ENCODE data around the gene ZKSCAN3. TPM values are rescaled to one million over a fixed set of nuclear protein-coding genes. Genes with fewer than 3 reads are reported as not detected.
"Not testable (repeated sequence)": the region's sequence is repeated elsewhere in the genome, so short reads cannot be mapped to it uniquely, and the experiment has no call there.

ZKSCAN3 gene
- total RNA-seq, 1 experiment from 2014 or later: 5.3 TPM

DNA sequence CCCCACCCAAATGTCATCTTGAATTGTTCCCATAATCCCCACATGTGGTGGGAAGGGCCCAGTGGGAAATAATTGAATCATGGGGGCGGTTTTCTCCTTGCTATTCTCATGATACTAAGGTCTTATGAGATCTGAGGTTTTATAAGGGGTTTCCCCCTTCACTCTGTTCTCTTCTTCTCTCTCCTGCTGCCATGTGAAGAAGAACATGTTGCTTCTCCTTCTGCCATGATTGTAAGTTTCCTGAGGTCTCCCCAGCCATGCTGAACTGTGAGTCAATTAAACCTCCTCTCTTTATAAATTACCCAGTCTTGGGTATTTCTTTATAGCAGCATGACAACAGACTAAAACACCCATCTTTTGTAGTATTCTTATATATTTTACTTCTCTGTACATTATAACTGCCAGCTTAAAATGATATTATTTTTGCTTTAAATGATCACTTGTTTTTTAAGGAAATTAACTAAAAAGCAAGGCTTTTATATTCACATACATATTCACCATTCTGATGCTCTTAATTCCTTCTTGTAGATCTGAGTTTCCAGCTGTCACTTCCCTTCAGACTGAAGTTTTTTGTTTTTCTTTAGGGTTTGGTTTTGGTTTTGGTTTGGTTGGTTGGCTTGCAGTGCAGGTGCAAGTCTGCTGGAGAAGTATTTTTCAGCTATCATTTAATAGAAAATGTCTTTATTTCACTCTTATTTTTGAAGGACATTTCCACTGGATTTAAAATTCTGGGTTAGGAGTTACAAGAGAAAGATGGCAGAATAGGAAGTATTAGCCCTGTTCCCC, 9.2 kb upstream of the ZKSCAN3 start:
- no peak for DNase-seq (ENCODE audit: low read depth)

DNA sequence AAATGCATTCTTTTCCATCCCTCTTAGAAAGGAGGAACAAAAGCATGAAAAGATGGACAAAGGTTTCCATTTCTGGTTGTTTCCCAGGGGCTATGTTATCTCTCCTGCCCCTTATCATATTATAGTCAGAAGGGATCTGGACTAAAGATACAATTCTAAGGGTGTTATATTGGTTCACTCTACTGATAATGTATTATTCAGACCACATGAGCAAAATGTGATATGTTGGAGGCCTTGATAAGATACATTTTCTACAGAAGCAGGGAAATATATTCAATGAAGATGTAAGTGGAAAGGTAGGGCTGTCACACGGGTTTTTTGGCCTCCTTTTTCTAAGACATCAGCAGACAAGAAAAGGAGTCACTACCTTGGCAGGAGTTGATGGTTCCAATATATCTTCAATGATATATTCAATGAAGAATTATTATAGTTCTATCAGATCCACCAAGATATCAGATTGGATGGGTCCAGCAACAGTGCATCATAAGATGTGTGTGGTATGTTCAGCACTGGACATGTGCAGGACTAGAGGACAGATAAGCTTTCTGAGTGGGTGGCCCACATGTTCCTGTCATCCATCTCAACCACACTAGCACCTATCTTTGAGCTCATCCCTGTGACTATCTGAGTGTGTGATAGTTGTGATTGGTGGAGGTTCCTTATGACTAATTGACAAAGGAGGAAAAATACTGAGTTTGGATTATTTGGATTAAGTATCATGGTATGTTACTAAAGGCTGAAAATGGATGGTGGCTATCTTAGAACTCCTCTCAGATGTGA, 5.7 kb upstream of the ZKSCAN3 start:
- DNase-seq (ENCODE audit: low read depth): no peak

DNA sequence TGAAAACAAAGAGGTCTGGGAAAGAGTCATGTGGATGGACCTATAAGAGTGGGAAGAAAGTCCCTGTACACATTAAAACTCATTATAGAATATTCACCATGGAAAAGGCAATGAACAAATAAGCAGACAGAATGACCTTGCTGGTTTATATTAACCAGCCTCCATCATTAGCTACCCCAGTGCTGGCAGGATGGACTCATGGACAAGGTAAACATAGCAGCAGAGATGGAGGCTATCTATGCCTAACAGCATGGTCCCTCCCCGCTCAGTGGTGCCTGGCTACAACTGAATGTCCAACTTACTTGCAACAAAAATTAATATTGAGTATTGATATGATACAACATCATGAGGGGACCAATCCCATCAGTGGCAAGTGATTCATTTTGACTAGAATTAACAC, 4.5 kb upstream of the ZKSCAN3 start:
- no peak for DNase-seq (ENCODE audit: low read depth)

DNA sequence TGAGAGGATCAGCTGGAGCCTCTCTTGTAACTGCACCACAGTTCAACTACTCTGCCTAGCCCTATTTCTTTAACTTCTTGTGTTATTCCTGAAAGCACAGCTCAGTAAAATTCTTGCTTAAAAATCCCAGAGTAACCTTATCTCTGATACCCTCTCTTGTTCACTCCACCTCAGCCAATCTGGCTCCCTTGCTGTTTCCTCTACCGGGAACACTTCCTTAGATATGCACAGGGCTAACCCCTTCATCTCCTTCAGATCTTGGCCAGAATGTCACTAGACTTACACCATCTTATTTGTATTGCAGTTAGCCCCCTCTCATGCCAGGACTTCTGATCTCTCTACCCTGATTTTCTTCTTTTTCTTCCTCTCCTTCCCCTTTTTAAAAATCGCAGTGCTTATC, 2.6 kb upstream of the ZKSCAN3 start:
- DNase-seq (ENCODE audit: low read depth): no peak

DNA sequence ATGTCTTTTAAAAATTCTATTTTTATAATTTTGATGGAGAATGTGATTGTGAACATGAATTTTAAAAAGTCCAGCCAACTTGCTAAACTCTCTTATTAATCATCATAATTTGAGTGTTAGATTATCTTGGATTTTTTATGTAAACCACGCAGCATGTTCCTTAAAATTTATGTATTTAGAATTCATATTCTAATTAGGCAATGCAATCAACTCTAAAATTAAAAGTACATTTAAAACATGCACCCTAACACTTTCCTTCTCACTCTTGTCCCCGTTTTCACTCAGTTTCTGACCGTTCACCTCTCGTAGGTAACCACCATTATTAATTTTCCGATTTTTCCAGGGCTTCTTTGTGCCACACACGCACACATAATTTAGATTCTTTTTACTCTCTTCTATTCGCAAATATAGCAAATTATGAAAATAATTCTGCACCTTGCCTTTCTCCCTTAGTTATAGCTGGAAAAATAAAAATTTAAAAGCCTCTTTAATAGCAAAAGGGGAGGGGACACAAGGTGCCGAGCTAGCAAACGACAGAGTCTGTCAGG, 329 bp upstream of the ZKSCAN3 start:
- DNase-seq (ENCODE audit: low read depth): no peak

DNA sequence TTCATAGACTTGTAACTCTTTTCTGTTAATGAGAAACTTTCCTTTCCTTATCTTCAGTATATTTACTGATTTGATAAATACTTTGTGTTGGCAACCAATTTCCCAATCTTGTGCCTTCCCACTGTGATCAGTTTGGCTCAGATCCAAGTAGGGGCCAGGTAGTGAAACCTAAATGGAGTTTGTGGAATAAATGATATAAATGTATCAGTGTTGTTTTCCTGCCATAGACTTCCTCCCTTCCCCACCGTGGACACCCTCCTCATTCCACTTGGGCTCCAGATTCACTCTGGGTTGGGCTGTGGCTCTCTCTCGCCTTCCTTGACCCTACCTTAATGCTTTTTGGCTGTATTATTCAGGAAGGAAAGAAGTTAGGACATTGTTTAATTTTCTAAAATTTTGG, 1.3 kb downstream of the ZKSCAN3 start:
- DNase-seq (ENCODE audit: low read depth): peak; percentile 9

DNA sequence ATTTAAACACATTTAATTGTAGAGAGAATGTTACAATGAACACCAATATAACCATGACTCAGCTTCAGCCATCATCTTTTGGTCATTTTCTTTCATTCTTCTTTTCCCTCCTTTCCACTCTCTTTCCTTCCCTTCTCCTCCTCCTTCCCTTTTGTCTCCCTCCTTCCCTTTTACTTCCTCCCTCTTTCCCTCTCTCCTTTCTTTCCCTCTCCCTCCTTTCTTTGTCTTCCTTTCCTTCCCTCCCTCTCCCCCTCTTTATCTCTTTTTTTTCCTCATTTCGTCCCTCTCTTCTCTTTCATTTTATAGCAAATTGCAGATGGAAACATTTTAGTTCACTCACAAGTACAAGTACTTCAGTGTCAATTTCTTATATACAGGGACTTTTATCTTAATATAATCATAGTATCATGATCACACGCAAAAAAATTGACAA, 1.8 kb downstream of the ZKSCAN3 start:
- no peak for DNase-seq (ENCODE audit: low read depth)

DNA sequence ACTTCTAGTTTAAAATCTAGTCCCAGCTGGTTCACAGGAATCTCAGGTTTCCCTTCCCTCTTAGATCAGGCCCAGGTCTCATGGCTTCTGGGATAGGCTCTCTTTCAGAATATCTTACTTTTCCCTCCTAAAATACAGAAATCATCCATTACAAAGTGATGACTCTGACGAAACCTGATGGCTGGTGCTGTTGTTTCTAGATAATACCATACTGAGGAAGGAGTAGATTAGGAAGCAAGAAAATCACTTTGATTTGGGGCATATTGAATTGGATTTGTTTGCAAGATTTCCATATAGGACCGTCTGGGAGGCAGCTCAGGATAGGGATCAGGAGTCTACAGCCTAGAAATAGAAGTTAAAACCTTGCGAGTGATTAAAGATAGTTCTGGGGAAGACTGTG, 3.6 kb downstream of the ZKSCAN3 start:
- DNase-seq (ENCODE audit: low read depth): peak; percentile 53

DNA sequence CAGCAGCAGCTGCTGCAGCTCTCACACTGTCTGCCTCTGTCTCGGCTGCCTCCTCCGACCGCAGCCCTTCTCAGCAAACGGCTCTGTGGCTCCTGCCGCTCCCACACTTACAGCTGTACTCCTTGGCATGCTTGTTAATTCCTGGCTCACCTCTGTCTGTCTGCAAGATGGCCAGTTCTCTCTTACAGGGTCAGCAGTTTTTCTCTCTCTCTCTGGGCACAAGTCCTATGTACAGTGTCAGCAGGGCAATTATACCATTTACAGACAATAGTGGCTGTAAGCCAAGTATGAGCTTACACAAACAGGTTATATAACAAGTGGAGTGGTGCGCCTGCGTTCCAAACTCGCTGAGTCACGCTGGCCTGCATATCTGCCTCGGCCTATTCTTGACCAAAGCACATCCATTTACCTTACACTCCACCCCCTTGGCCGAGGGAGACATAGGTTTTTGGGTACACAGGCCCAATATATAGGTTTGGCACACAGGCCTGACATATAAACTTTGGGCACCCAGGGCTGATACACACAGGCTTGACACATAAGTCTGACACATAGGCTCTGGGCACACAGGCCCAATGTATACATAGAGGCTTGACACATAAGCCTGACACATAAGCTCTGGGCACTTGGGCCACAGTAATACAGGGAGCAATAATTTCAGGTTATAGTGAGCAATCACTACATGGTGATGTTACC, 4.4 kb downstream of the ZKSCAN3 start:
- DNase-seq (ENCODE audit: low read depth): peak; percentile 94

DNA sequence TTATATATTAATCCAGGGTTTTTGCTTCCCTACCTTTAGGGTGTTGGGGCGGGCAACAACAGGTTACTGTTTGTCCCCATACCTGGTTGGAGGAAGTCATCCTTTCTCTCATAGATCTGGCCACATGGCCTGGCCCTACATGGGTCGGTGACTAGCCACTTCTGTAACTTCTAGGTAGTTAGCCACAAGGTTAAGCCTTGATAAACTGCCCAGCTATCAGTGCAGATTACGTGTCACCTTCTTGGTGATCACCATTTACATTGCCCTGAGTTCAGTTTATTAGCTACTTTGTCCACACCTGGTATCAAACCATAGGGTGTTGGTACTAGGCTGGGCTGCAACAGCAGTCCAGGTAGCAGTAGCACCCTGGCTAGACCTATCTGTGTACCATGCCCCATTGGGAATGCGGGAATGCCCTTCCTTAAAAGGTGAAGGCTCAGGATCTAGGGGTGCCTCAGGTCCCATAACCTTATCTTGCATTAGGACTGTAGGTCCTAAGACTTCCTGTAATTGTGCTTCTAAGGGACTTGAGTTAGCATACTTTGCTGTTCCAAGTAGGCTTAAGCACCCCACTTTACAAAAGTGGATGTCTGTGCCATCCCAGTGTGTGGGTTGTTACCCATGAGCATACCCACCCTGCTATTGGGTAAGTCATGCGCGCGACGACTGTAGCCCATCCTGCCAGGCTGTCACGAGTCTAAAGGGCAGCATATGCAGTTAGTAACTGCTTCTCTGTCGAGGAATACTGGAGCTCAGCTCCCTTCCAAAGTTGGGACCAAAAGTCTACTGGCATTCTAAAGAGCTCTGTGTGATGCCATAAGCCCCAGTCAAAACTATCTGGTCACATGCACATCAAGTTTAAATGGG, 5.2 kb downstream of the ZKSCAN3 start:
- peak; percentile 9 for DNase-seq (ENCODE audit: low read depth)

DNA sequence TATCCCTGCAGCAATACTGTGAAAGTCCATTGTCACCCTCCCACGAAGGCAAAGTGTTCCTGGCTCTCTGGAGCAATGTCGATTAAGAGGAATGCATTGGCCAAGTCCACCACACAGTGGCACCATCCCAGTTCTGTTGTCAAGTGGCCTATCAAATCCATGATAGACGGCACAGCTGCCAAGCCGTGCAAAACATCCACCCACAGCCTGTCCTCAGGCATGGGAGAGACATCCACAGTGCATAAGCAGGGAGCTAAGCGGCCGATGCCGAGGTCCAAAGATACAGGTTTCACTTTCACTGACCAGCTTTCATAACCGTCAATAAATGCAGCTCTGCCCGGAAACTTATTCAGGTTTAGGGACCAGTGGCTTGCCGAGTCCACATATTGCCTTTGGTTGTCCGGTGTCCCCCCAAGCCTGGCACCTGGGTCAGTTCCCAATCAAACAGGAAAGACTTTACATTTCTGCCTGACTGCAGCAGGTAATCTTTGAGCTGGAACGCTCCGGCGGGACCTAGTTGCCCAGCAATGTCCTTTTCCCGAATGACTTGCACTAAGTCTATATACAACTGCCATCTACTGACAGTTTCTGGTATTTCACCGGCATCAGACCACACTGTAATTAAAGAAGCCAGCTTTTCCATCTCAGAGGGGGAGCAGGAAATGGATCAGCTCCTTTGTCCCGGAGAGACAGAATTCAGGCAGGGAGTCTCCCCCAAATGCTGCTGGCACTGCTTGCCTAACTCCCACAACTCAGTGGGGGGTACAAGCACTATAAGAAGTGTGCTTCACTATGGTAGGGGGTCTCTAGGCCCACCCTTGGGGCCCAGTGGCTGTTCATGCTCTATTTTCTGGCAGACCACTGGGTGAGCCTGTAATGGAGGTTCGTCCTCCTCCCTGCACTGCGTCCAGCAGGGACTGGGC, 6.3 kb downstream of the ZKSCAN3 start:
- DNase-seq (ENCODE audit: low read depth): peak; percentile 90

DNA sequence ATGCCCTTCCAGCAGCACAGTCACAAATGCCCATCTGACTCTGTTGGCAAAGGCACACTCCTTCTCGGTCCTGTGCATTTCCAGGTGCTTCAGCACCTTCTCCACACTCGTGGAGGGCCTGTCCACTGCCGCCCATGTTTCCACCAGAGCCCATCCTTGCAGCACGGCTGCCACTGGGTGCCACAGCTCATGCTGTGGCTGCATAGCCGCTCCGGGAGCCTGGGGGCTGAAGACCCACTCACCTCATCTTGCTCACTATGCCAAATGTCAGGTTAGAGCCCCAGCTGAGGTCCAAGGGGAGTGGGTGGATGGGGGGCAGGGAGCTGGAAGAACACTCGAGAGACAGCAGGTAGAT, 6.9 kb downstream of the ZKSCAN3 start:
- DNase-seq (ENCODE audit: low read depth): no peak

DNA sequence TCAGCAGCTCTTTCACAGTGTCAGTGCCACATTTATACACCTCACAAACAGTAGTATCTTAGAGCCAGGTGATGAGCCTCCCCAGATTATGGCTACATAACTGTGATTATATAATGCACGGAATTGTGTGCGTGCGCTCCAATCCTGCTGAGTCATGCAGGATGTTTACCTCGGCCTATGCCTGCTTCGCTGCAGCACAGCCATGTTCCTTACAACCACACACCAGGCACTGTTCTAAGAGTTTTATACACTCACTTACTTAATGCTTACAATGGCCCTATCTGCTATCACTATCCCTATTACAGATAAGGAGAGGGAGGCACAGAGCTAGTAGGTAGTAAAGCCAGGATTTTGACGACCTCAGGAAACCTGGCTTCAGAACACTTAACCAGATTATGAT, 7.3 kb downstream of the ZKSCAN3 start:
- DNase-seq (ENCODE audit: low read depth): no peak

DNA sequence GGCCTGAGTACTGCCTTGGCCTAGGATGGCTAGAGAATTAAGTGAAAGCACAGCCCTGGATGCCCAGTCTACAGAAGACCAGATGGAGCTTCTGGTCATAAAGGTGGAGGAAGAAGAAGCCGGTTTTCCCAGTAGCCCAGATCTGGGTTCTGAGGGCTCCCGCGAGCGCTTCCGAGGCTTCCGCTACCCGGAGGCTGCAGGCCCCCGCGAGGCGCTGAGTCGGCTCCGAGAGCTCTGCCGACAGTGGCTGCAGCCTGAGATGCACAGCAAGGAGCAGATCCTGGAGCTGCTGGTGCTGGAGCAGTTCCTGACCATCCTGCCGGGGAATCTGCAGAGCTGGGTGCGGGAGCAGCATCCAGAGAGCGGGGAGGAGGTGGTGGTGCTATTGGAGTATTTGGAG, 9.8 kb downstream of the ZKSCAN3 start:
- not testable (repeated sequence) for DNase-seq (ENCODE audit: low read depth)

DNA sequence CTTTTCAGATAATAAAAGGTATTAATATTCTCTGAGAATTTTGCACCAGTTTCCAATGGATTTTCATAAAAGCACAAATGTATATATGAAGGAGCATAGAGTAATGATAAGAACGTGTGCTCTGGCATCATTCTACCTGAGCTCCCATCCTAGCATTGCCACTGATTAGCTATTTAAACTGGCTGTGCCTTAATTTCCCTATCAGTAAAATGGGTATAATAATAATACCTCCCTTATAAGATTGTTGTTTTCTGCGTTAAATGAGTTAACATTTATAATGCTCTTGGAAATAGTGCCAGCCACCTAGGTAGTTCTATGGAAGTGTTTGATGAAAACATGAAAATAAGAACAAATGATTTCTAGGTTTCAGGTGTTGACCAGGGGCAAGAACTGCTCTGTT, 11.2 kb downstream of the ZKSCAN3 start:
- no peak for DNase-seq (ENCODE audit: low read depth)

DNA sequence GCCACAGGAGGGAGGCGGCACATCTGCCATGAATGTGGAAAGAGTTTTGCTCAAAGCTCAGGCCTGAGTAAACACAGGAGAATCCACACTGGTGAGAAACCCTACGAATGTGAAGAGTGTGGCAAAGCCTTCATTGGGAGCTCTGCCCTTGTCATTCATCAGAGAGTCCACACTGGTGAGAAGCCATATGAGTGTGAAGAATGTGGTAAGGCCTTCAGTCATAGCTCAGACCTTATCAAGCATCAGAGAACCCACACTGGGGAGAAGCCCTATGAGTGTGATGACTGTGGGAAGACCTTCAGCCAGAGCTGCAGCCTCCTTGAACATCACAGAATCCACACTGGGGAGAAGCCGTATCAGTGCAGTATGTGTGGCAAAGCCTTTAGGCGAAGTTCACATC, 15.8 kb downstream of the ZKSCAN3 start:
- DNase-seq (ENCODE audit: low read depth): not testable (repeated sequence)

DNA sequence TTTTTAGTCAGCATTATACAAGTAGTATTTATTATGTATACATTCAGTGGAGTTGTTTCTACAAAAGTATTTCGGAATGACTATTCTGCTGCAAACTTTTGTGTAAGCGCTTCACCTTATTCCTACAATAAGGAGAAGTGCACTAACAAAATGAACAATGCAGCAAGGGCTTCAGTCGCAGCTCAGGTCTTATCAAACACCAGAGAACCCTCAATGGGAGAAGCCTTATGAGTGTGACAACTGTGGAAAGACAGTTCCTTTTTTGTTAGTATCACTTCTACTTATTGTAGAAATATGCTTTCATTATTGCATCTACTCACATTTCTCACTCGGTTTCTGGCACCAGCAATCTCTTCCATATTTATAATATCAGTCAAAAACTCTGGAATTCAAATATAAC, 18.8 kb downstream of the ZKSCAN3 start:
- no peak for DNase-seq (ENCODE audit: low read depth)

DNA sequence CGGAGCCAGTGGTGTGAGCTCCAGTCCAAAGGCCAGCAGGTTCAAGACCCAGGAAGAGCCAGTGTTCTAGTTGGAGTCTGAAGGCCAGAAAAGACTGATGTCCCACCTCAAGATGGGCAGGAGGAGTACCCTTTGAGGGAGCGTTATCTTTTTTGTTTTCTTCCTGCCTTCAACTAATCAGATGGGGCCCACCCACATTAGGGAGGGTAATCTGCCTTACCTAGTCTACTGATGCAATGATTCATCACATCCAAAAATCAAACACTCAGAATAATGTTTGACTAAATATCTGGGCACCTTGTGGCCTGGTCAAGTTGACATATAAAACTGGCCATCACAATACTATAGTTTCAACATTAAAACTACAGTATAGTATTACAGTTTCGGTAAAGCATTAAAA, 19.7 kb downstream of the ZKSCAN3 start:
- DNase-seq (ENCODE audit: low read depth): no peak

DNA sequence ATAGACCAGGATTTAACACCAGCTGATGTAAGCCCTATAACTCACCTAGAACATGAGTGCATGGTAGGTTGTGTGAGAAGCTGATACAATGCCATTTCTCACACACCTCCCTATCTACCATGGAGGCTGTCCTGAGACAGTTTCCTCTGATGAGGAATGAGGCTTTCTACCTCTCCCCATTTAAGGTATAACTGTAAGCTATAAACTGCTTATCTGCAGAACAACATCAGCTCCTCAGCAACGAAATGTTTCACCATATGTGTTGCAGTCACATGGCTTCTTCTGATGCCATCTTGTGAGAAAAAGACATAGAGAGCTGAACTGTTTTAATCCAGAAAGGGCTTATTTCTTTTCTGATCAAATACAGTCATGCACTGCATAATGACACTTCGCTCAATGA, 20.7 kb downstream of the ZKSCAN3 start:
- DNase-seq (ENCODE audit: low read depth): no peak

DNA sequence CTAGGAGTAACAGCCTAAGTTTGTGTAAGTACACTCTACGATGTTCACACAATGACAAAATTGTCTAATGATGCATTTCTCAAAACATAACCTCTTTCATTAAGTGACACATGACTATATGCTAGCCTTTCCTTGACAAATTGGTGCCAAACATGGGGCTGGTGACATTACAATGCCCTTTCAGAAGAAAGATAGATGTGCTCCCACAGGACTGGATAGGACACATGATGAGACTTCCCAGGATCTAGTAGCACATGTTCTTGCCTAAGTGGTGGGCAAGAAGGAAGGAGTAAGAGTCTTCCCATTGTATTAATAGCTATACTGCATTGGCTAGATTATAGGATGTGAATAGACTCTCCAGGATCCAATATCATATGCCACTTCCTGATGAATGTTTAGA, 21.5 kb downstream of the ZKSCAN3 start:
- DNase-seq (ENCODE audit: low read depth): no peak

Measured in Daoy (cell line).